Measurements from ENCODE around the gene CRAT.
A peak's percentile ranks its signal among the peaks of the same experiment; 100 is the strongest.
"Not testable (repeated sequence)": the region's sequence is repeated elsewhere in the genome, so short reads cannot be mapped to it uniquely, and the experiment has no call there.

Gene CRAT

GRCh38 chr9:129139233-129139992, 28.8 kb upstream of the CRAT start:
- intact Hi-C loops (cut with DNase I) = loop anchor here (1.0 to 5.0 kb wide), 2 partner anchors 471 to 643 kb away; no protein-coding TSS in a partner anchor
- peak in 7 of 10 donors; percentile 51 to 95 (median 78) for DNase-seq

- DNase-seq = no peak
- intact Hi-C loops (cut with DNase I) = loop anchor here (1.0 to 5.0 kb wide), 2 partner anchors 472 to 644 kb away; no protein-coding TSS in a partner anchor
Observed at GRCh38 chr9:129138476-129139232, 28.1 kb upstream of the CRAT start.

GRCh38 chr9:129138144-129138462, 27.5 kb upstream of the CRAT start:
- no peak for DNase-seq
- intact Hi-C loops (cut with DNase I) = loop anchor here (5.0 kb wide), 1 partner anchor 644 kb away; no protein-coding TSS in a partner anchor

GRCh38 chr9:129137292-129138143, 26.9 kb upstream of the CRAT start:
- intact Hi-C loops (cut with DNase I) = loop anchor here (5.0 kb wide), 1 partner anchor 645 kb away; no protein-coding TSS in a partner anchor

GRCh38 chr9:129136446-129137035, 25.9 kb upstream of the CRAT start:
- intact Hi-C loops (cut with DNase I) = loop anchor here (5.0 kb wide), 1 partner anchor 646 kb away; no protein-coding TSS in a partner anchor
- no peak for DNase-seq

More at GRCh38 chr9:129137292-129138143, 26.9 kb upstream of the CRAT start:
- DNase-seq = no peak

- no peak for DNase-seq
- intact Hi-C loops (cut with DNase I) = loop anchor here (5.0 kb wide), 1 partner anchor 647 kb away; no protein-coding TSS in a partner anchor
Observed at GRCh38 chr9:129135476-129135875, 24.9 kb upstream of the CRAT start.

GRCh38 chr9:129133082-129133481, 22.5 kb upstream of the CRAT start:
- no peak for DNase-seq
- intact Hi-C loops (cut with DNase I) = no loop called here

- DNase-seq = peak in 9 of 10 donors; percentile 76 to 97 (median 85)
- intact Hi-C loops (cut with DNase I) = no loop called here
Observed at GRCh38 chr9:129131300-129132145, 20.9 kb upstream of the CRAT start.

GRCh38 chr9:129130791-129131190, 20.2 kb upstream of the CRAT start:
- intact Hi-C loops (cut with DNase I) = no loop called here
- no peak for DNase-seq

GRCh38 chr9:129130271-129130670, 19.7 kb upstream of the CRAT start:
- intact Hi-C loops (cut with DNase I); DNase-seq: not testable (repeated sequence)

GRCh38 chr9:129128689-129129088, 18.1 kb upstream of the CRAT start:
- DNase-seq = no peak
- intact Hi-C loops (cut with DNase I) = no loop called here

GRCh38 chr9:129126749-129127618, 16.4 kb upstream of the CRAT start:
- intact Hi-C loops (cut with DNase I) = no loop called here
- DNase-seq = peak in 1 of 10 donors; percentile 39

- intact Hi-C loops (cut with DNase I) = no loop called here
- no peak for DNase-seq
Observed at GRCh38 chr9:129125478-129125877, 14.9 kb upstream of the CRAT start.

GRCh38 chr9:129124506-129125069, 14.0 kb upstream of the CRAT start:
- DNase-seq = no peak
- intact Hi-C loops (cut with DNase I) = no loop called here

- DNase-seq; intact Hi-C loops (cut with DNase I): not testable (repeated sequence)
Observed at GRCh38 chr9:129122976-129123375, 12.4 kb upstream of the CRAT start.

- intact Hi-C loops (cut with DNase I) = no loop called here
- no peak for DNase-seq
Observed at GRCh38 chr9:129122133-129122532, 11.5 kb upstream of the CRAT start.

GRCh38 chr9:129121483-129121882, 10.9 kb upstream of the CRAT start:
- intact Hi-C loops (cut with DNase I) = no loop called here
- peak in 3 of 10 donors; percentile 49 to 62 (median 54) for DNase-seq

- no peak for DNase-seq
- intact Hi-C loops (cut with DNase I) = no loop called here
Observed at GRCh38 chr9:129118799-129119198, 8.2 kb upstream of the CRAT start.
